ENCODE results near the gene ANAPC4.

- TF ChIP-seq CTCF (IDR thresholded peaks at IDR 0.05), result no peak
- TF ChIP-seq POLR2A (IDR thresholded peaks at IDR 0.05), result no peak
These were observed 2.5 kb downstream of the ANAPC4 start for GRCh38 chr4:25379591-25379990.
